ENCODE data around the gene RALGPS1. TPM values are rescaled to one million over a fixed set of nuclear protein-coding genes. Genes with fewer than 3 reads are reported as not detected.
A peak's percentile ranks its signal among the peaks of the same experiment; 100 is the strongest.

The RALGPS1 gene
- total and polyA plus RNA-seq, 2 donors (not counting 1 experiment from before 2014, with no cell fraction given): 19.7 to 39.9 TPM

DNA sequence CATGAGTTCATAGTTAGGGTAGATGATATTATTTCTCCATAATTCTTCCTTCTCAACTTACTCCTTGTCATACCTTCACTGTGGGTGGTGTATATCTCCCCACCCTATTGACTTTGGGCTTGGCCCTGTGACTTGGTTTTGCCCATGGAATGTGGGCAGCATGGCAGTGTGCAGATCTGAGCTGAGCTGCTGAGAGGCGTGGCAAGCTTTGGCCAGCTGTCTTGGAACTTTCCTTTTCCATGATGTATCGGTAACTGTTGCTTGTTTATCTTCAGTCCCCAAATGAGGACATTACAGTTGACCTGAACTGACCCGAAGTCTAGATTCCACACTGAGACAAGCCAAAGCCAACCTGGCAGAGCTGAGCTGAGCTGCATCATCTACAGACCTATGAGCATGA is 70.4 kb downstream of the RALGPS1 start:
- H3K4me3 Mint-ChIP-seq: no peak overlapping the region
- peaks cover 0 to 7% (median 1%) of the 10 kb centered on the region in 3 donors for H3K9me3 ChIP-seq (ENCODE audit: control extremely low read depth in 1 of 3, control insufficient read depth in 2 of 3, insufficient read depth in 1 of 3, low read length in 2 of 3)
- no peak overlapping the region for H3K9ac ChIP-seq (ENCODE audit: low read length)
- H3K4me1 ChIP-seq (ENCODE audit: control insufficient read depth in 2 of 2, insufficient read depth in 2 of 2, low read length in 2 of 2): peaks cover 24 to 26% of the 10 kb centered on the region in 2 donors
- ChIA-PET POLR2A (no interaction called here), CTCF (no interaction called here)
- peaks cover 19% of the 10 kb centered on the region for H4K20me1 ChIP-seq (ENCODE audit: control insufficient read depth, insufficient read depth, low read length, poor library complexity, severe bottlenecking)
- peaks cover under 1 to 1% of the 10 kb centered on the region in 2 experiments for H3K36me3 ChIP-seq (replicated peaks in 1 of 2; ENCODE audit: control extremely low read depth in 1 of 2, control insufficient read depth in 1 of 2, extremely low read depth in 1 of 2, insufficient read depth in 2 of 2, low read length in 1 of 2)
- no peak overlapping the region for H3K27ac Mint-ChIP-seq
- H3K79me2 ChIP-seq (ENCODE audit: control insufficient read depth, insufficient read depth, low read length): peaks cover 10% of the 10 kb centered on the region
- H3K9me3 Mint-ChIP-seq (ENCODE audit: insufficient read depth): peaks cover 3% of the 10 kb centered on the region
- WGBS (ENCODE audit: insufficient coverage): 100% methylated on average over 2 of the region's 3 CpGs
- DNase-seq (no peak), ATAC-seq (ENCODE audit: low read depth) (no peak)
- H3K4me3 ChIP-seq (ENCODE audit: control extremely low read depth in 1 of 5, extremely low read depth in 1 of 5, insufficient read depth in 1 of 5, low read depth in 2 of 5, low read length in 4 of 5): no peak overlapping the region
- TF ChIP-seq EZH2 (IDR thresholded peaks at IDR 0.05; ENCODE audit: borderline replicate concordance, insufficient read depth, low read depth, low read length, poor library complexity, severe bottlenecking): no peak
- TF ChIP-seq, protein P1, sequence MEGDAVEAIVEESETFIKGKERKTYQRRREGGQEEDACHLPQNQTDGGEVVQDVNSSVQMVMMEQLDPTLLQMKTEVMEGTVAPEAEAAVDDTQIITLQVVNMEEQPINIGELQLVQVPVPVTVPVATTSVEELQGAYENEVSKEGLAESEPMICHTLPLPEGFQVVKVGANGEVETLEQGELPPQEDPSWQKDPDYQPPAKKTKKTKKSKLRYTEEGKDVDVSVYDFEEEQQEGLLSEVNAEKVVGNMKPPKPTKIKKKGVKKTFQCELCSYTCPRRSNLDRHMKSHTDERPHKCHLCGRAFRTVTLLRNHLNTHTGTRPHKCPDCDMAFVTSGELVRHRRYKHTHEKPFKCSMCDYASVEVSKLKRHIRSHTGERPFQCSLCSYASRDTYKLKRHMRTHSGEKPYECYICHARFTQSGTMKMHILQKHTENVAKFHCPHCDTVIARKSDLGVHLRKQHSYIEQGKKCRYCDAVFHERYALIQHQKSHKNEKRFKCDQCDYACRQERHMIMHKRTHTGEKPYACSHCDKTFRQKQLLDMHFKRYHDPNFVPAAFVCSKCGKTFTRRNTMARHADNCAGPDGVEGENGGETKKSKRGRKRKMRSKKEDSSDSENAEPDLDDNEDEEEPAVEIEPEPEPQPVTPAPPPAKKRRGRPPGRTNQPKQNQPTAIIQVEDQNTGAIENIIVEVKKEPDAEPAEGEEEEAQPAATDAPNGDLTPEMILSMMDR (IDR thresholded peaks at IDR 0.05): no peak
- H3K27ac ChIP-seq (ENCODE audit: low read length in 2 of 2): no peak overlapping the region
- H2AFZ ChIP-seq (ENCODE audit: insufficient read depth, low read depth, low read length, poor library complexity, severe bottlenecking): no peak overlapping the region
- peaks cover 0 to 8% (median 0%) of the 10 kb centered on the region in 4 experiments for H3K27me3 ChIP-seq (replicated peaks in 1 of 4; ENCODE audit: control extremely low read depth in 1 of 4, control insufficient read depth in 3 of 4, insufficient read depth in 4 of 4, low read length in 3 of 4)
- H3K4me1 Mint-ChIP-seq: peaks cover 33% of the 10 kb centered on the region
- no peak overlapping the region for H3K4me2 ChIP-seq (replicated peaks; ENCODE audit: low read depth, low read length, poor library complexity, severe bottlenecking)
- no peaks in the 10 kb centered on the region for H3K27me3 Mint-ChIP-seq
- intact Hi-C loops (cut with micrococcal nuclease): loop anchor here (1.0 kb wide), 1 partner anchor 214 kb away; no protein-coding TSS in a partner anchor

DNA sequence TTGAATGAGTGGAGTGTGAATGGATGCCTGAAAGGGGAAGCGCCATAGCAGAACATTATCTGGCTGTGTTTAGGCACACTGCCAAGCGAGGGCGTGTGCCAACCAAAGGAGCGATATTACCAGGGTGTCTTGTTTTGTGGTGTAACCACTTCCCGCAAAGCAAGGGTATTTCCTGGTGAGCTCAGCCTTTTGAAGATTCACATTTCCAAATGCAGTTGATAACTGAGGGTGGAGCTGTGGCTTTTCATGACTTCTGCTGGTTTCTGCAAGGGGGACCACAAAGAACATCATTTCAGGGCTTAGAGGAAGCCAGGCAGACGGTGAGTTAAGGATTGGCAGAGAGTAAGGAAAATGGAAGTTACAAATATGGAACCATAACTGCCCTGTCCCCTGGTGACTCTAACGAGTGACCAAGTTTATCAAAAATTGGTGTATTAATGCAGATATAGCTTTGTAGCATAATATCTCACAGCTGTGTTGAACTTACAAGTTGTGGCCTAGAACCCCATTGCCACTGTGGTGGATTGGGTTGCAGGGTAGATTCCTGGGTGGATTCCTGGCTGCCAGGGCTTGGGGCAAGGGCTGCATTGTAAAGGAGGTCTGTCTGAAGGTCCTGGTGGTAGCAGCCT is 71.4 kb downstream of the RALGPS1 start:
- H3K27ac Mint-ChIP-seq: peak overlapping the region; percentile 72
- Histone ChIP-seq H3K27me3 (replicated peaks in 1 of 4; ENCODE audit: control extremely low read depth in 1 of 4, control insufficient read depth in 3 of 4, insufficient read depth in 4 of 4, low read length in 3 of 4) (peaks cover 0 to 8% (median 0%) of the 10 kb centered on the region in 4 experiments), H3K4me1 (ENCODE audit: control insufficient read depth in 2 of 2, insufficient read depth in 2 of 2, low read length in 2 of 2) (peaks cover 24 to 26% of the 10 kb centered on the region in 2 donors), H2AFZ (ENCODE audit: insufficient read depth, low read depth, low read length, poor library complexity, severe bottlenecking) (no peak overlapping the region), H3K79me2 (ENCODE audit: control insufficient read depth, insufficient read depth, low read length) (peaks cover 10% of the 10 kb centered on the region), H3K4me2 (replicated peaks; ENCODE audit: low read depth, low read length, poor library complexity, severe bottlenecking) (peak overlapping the region; percentile 51), H3K9ac (ENCODE audit: low read length) (no peak overlapping the region), H3K27ac (ENCODE audit: low read length in 2 of 2) (no peak overlapping the region), H3K36me3 (replicated peaks in 1 of 2; ENCODE audit: control extremely low read depth in 1 of 2, control insufficient read depth in 1 of 2, extremely low read depth in 1 of 2, insufficient read depth in 2 of 2, low read length in 1 of 2) (peaks cover 3% of the 10 kb centered on the region in 2 experiments), H4K20me1 (ENCODE audit: control insufficient read depth, insufficient read depth, low read length, poor library complexity, severe bottlenecking) (peaks cover 19% of the 10 kb centered on the region), H3K4me3 (ENCODE audit: control extremely low read depth in 1 of 5, extremely low read depth in 1 of 5, insufficient read depth in 1 of 5, low read depth in 2 of 5, low read length in 4 of 5) (peak overlapping the region in 1 of 5 experiments; percentile 12), H3K9me3 (ENCODE audit: control extremely low read depth in 1 of 3, control insufficient read depth in 2 of 3, insufficient read depth in 1 of 3, low read length in 2 of 3) (peaks cover 0 to 7% (median 1%) of the 10 kb centered on the region in 3 donors)
- no peaks in the 10 kb centered on the region for H3K27me3 Mint-ChIP-seq
- H3K4me3 Mint-ChIP-seq: peak overlapping the region; percentile 80
- intact Hi-C loops (cut with micrococcal nuclease): loop anchor here (1.0 to 2.0 kb wide), 2 partner anchors 181 to 213 kb away; no protein-coding TSS in a partner anchor
- peak; percentile 91 for ATAC-seq (ENCODE audit: low read depth)
- TF ChIP-seq, protein P1 (IDR thresholded peaks at IDR 0.05): no peak
- no peak for TF ChIP-seq EZH2 (IDR thresholded peaks at IDR 0.05; ENCODE audit: borderline replicate concordance, insufficient read depth, low read depth, low read length, poor library complexity, severe bottlenecking)
- ChIA-PET CTCF (interaction anchor here (0.8 to 2.1 kb wide), 6 partner anchors 20 to 228 kb away, joined by 3 to 18 read pairs (median 3); no protein-coding TSS in a partner anchor), POLR2A (no interaction called here)
- WGBS (ENCODE audit: insufficient coverage): 0% methylated on average over 7 of the region's 7 CpGs
- peaks cover 33% of the 10 kb centered on the region for H3K4me1 Mint-ChIP-seq
- peaks cover 3% of the 10 kb centered on the region for H3K9me3 Mint-ChIP-seq (ENCODE audit: insufficient read depth)
- peak; percentile 90 for DNase-seq

All from B cell (primary cell).